ENCODE measurements around the gene KLHL29.

GRCh38 chr2:23423873-23424680 is 39.1 kb downstream of the KLHL29 start:
- TF ChIP-seq CTCF (IDR thresholded peaks at IDR 0.05; ENCODE audit: low read depth, low read length) (no peak), MAX (IDR thresholded peaks at IDR 0.05; ENCODE audit: low read depth, low read length) (no peak)

Measured in NB4 (cell line).